Cerebellar nuclear complex (tissue), 1 donor: Measurements from ENCODE around the gene SH3D19.
"Not testable (repeated sequence)": the region's sequence is repeated elsewhere in the genome, so short reads cannot be mapped to it uniquely, and the experiment has no call there.

Experiments
- DNase-seq, 2 experiments: peaks; one replicate each; lab custom pipeline; 2025; lab: John Stamatoyannopoulos, UW

Gene SH3D19

DNA sequence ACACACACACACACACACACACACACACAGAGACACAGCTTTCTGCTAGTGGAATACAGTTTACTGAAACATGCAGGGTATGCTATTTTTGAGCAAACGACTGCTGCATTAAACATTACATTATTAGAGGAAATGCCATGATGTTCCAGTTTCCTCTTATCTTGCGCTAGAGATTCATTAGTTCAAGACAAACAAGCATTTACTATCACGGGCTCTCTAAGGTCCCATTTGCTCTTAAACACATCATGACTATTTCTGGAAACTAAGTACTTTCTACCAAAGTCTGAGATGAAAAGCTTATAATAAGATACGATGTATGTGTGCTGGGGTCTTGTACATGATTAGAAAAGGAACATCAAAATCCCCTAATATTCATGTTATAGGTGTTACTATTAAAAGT lies 177.1 kb downstream of the SH3D19 start:
- DNase-seq = no peak

- no peak for DNase-seq
These were observed 178.4 kb downstream of the SH3D19 start for GRCh38 chr4:151147000-151147399.

DNA sequence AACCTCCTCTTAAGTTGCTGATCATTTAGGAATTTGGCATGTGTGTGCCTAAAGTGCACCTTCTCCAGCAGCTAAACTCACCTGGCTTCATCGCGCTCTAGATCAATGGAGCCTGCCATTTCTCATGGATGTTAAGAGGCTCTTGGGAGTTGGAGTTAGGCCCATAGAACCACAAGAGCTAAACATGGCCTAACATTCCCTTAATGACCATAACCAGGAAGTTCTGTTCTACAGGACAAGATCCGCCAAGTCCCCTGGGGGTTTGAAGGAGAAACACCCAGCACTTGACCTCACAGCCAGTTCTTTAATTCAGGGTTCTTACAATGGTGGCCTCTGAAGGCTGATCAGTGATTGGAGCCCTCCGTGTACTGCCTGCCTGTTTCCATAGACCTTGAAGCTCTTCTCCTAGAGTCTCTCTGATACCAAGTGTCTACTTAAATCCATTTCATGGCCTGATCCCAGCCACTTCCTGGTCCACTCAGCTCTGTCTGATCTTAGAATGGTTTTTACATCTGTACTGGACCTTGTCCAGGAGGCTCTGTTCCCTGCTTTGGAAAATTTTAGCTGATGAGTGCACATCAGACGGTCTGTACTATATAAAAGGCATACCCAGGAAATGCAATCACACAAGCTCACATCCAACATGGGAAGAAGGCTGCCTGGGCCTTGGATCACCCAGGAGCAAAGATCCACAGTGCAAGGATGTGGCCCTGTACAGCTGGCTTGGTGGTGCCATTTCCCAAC lies 180.9 kb downstream of the SH3D19 start:
- no peak for DNase-seq

GRCh38 chr4:151143811-151144210 lies 181.6 kb downstream of the SH3D19 start:
- no peak for DNase-seq

DNA sequence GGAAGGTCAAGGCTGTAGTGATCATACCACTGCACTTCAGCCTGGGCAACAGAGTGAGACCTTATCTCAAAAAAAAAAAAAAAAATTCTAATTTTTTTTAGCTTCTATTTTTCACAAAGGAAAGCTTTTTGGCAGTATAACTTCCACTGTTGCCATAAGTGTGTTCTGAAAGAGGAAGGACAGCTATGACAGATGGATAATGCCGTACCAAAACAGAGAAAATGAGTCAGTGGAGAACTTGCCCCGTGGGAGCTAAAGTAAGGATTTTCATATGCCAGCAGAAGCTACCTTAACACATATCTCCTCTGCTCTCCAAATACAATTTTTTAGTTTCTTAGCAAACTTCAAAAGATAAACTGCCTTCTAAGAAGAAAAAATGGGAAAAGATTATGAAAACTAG lies 182.2 kb downstream of the SH3D19 start:
- no peak for DNase-seq

DNA sequence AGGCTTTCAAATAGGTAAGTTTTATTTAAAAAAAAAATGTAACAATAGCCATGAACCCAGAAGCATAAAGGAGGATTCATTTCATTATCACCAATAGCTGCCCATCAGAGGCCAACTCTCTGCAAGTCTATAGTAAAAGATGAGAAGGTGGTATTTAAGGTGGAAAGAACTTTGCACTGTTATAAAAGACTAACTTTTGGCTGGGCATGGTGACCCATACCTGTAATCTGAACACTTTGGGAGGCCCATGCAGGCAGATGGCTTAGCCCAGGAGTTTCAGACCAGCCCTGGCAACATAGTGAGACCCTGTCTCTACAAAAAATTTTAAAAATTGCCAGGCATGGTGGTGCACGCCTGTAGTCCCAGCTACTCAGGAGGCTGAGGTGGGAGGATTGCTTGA lies 182.6 kb downstream of the SH3D19 start:
- no peak for DNase-seq

- DNase-seq = no peak
These were observed 185.6 kb downstream of the SH3D19 start for GRCh38 chr4:151139814-151140213.

GRCh38 chr4:151136048-151136447 lies 189.4 kb downstream of the SH3D19 start:
- not testable (repeated sequence) for DNase-seq

DNA sequence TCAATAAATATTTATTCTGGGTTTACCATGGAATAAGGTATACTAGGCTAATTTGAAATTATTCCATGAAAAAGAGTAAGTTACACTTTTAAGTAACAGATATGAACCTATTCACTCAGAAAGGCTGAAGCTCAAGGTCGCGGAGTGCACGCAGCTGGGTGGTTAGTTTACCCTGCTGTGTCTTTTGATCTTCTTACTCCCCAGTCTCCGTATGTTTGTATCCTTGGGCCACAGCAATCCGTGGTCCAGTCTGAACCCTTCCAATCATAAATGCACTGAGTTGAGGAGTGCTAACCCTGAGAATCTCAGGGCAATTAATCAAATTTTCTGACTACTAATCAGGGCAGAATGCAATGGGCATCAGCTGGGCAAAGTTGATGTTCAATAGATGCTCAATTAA lies 192.1 kb downstream of the SH3D19 start:
- no peak for DNase-seq

DNA sequence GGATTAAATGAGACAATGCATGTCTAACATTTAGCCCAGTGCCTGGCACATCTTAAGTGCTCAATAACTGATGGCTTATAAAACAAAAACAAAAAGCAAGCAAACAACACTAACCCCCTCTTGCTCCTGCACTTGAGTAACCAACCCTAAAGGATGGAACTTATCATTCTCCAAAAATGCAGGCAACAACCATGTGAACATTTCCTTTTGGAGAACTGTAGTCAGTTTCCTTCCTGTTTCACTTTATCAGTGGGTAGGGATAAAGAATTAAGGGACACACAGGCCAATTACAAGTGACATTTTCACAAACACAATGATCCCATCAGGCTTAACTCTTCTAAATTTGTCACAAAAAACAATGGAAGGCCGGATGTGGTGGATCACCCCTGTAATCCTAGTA lies 195.6 kb downstream of the SH3D19 start:
- no peak for DNase-seq

GRCh38 chr4:151117371-151117962 lies 207.9 kb downstream of the SH3D19 start:
- DNase-seq = peak in 1 of 2 experiments; percentile 34

DNA sequence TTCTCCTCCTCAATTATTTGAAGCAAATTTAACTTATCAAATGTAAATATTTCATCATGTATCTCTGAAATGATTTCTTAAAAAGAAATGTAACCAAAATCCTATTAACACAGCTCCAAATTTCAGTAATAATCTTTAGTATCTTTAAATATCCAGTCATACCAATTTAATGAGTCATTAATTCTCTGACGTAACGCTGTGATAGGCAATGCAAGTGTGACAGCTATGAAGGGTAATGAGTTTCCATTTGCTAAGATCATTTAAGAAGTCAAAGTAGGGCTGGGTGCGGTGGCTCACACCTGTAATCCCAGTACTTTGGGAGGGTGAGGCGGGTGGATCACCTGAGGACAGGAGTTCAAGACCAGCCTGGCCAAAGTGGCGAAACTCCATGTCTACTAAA lies 210.4 kb downstream of the SH3D19 start:
- DNase-seq = no peak

GRCh38 chr4:151114338-151114737 lies 211.1 kb downstream of the SH3D19 start:
- no peak for DNase-seq

GRCh38 chr4:151110236-151110635 lies 215.2 kb downstream of the SH3D19 start:
- DNase-seq = no peak

DNA sequence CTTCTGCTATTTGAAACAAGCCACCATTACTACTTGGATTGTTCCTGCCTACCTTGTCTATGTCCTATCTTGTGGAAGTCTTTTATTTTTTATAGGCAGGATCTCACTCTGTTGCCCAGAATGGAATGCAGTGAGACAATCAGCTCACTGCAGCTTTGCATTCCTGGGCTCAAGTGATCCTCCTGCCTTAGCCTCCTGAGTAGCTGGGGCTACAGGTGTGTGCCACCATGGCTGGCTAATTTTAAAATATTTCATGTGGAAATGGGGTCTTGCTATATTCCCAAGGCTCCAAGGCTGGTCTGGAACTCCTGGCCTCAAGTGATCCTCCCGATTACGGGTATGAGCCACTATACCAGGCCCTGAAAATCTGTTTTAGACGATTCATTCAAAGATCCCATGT lies 218.3 kb downstream of the SH3D19 start:
- no peak for DNase-seq

DNA sequence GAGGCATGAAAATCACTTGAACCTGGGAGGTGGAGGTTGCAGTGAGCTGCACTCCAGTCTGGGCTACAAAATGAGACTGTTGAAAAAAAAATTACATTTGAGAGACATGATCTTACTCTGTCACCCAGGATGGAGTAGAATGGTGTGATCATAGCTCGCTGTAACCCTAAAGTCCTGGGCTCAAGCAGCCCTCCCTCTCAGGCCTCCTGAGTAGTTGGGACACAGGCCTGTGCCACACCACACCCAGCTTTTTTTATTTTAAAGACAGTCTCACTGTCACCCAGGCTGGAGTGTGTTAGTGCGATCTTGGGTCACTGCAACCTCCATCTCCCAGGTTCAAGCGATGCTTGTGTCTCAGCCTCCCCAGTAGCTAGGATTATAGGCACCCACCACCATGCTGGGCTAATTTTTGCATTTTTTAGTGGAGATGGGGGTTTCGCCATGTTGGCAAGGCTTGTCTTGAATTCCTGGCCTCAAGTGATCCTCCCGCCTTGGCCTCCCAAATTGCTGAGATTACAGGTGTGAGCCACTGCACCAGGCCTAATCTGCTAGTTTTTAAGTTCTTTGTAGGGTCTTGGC lies 219.9 kb downstream of the SH3D19 start:
- no peak for DNase-seq

GRCh38 chr4:151104621-151105020 lies 220.8 kb downstream of the SH3D19 start:
- DNase-seq = no peak

DNA sequence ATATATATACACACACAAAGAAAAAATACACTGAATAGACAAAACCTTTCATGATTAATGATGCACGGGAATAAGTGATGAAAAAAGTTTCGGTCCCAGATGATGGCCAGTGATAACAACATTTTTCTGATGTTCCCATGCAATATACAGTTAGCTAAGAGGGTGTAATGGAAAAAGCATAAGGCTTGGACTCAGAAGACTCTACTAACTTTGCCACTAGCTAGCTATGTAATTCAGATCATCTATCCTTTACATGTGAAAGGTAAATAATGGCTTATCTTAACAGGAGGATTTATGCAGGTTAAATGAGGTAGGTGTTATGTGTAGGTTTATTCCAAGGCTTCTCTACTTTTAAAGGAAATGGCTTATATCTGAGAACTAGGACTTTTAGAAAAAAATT lies 221.6 kb downstream of the SH3D19 start:
- DNase-seq = no peak

GRCh38 chr4:151100531-151100930 lies 224.9 kb downstream of the SH3D19 start:
- no peak for DNase-seq

- DNase-seq = peak in 1 of 2 experiments; percentile 2
These were observed 225.4 kb downstream of the SH3D19 start for GRCh38 chr4:151099976-151100417.

DNA sequence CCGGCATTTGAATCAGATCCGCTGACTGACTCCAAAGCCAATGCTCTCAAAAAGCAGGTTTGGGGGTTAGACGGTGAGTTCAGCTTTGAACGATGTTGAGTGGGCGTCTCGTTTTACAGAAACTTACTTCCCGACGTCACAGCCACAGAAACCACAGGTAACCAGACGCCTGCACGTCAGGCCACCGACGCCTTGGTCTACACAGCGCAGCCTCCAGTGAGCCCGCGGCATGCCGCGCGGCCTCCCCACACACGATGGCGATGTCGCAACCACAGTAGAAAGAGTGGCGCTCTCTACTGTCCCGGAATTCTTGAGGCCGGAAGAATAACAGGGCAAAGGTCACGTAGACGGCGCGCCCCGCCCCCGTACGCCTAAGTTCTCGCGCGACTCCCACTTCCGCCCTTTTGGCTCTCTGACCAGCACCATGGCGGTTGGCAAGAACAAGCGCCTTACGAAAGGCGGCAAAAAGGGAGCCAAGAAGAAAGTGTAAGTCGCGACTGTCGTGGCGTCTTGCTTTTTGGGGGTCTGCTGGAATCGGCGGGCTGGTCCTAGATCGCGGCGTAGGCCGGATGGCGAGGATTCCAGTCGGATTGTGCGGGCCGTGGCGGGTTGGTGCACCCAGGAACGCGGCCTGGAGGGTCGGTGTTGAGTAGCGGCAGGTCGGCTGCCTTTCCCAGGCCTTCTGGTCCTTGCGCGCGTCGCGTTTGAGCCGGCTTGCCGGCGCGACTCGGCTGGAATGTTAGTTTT lies 226.0 kb downstream of the SH3D19 start, which contains the start of gene RPS3A:
Gene RPS3A (plus strand): TSS at position 400 of the 747 bp plus-strand sequence. CDS start 25 bp downstream, at position 425.
- DNase-seq = peak; percentile 32 to 65

DNA sequence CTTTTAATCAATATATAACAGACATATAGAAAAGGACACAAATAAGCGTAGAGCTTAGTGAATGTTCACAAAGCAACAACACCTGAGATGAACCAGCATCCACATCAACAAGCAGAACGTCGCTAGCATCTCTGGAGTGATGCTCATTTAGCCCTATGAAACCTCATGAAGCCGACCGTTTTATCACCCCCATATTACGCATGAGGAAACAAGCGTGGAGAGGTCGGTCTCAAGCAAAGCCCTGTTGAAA lies 226.5 kb downstream of the SH3D19 start:
- no peak for DNase-seq

- DNase-seq = no peak
These were observed 227.6 kb downstream of the SH3D19 start for GRCh38 chr4:151097759-151098158.
